HTR-8/SVneo (cell line): ENCODE data around the gene APBA2.
"Not testable (repeated sequence)": the region's sequence is repeated elsewhere in the genome, so short reads cannot be mapped to it uniquely, and the experiment has no call there.

Experiments used
- DNase-seq: peaks from one replicate; pipeline ENCODE4 v3.0.0; 2011; ENCODE audit warnings: low spot score, mixed read lengths; ENCODE audit not compliant: insufficient read length
- FAIRE-seq: peaks from 2 replicates; lab custom pipeline; 2011; peaks lifted over from hg19 to GRCh38; lab: Jason Lieb, UNC

Gene APBA2

GRCh38 chr15:29045161-29045560 lies 159.4 kb downstream of the APBA2 start:
- DNase-seq, FAIRE-seq: not testable (repeated sequence)

- FAIRE-seq (no peak), DNase-seq (peak; percentile 26)
Observed at GRCh38 chr15:29045717-29046116, 159.9 kb downstream of the APBA2 start.

- DNase-seq (no peak), FAIRE-seq (no peak)
Observed at GRCh38 chr15:29046281-29046810, 160.6 kb downstream of the APBA2 start.

- DNase-seq (no peak), FAIRE-seq (no peak)
Observed at GRCh38 chr15:29046977-29047376, 161.2 kb downstream of the APBA2 start.

GRCh38 chr15:29048011-29048410 lies 162.2 kb downstream of the APBA2 start:
- DNase-seq (no peak), FAIRE-seq (no peak)

- DNase-seq (no peak), FAIRE-seq (no peak)
Observed at GRCh38 chr15:29050870-29051269, 165.1 kb downstream of the APBA2 start.

- DNase-seq (no peak), FAIRE-seq (no peak)
Observed at GRCh38 chr15:29051422-29051821, 165.6 kb downstream of the APBA2 start.

GRCh38 chr15:29053006-29053405 lies 167.2 kb downstream of the APBA2 start:
- DNase-seq: no peak
- FAIRE-seq: no peak

- DNase-seq: no peak
- FAIRE-seq: no peak
Observed at GRCh38 chr15:29053661-29054131, 167.9 kb downstream of the APBA2 start.

- no peak for FAIRE-seq
- DNase-seq: no peak
Observed at GRCh38 chr15:29054171-29055045, 168.6 kb downstream of the APBA2 start.

- FAIRE-seq: no peak
- no peak for DNase-seq
Observed at GRCh38 chr15:29055876-29056275, 170.1 kb downstream of the APBA2 start.

- FAIRE-seq: no peak
Observed at GRCh38 chr15:29056839-29057450, 171.2 kb downstream of the APBA2 start.

GRCh38 chr15:29057856-29058255 lies 172.1 kb downstream of the APBA2 start:
- DNase-seq (no peak), FAIRE-seq (no peak)

More at GRCh38 chr15:29056839-29057450, 171.2 kb downstream of the APBA2 start:
- DNase-seq: no peak

- FAIRE-seq (no peak), DNase-seq (no peak)
Observed at GRCh38 chr15:29058903-29059539, 173.2 kb downstream of the APBA2 start.

GRCh38 chr15:29059871-29060640 lies 174.3 kb downstream of the APBA2 start:
- no peak for FAIRE-seq
- no peak for DNase-seq

- DNase-seq: no peak
- FAIRE-seq: no peak
Observed at GRCh38 chr15:29061746-29062145, 176.0 kb downstream of the APBA2 start.

- no peak for DNase-seq
- no peak for FAIRE-seq
Observed at GRCh38 chr15:29062179-29062591, 176.4 kb downstream of the APBA2 start.

GRCh38 chr15:29062626-29063025 lies 176.9 kb downstream of the APBA2 start:
- no peak for DNase-seq
- FAIRE-seq: no peak

GRCh38 chr15:29063646-29064045 lies 177.9 kb downstream of the APBA2 start:
- FAIRE-seq (no peak), DNase-seq (no peak)

GRCh38 chr15:29064290-29064689 lies 178.5 kb downstream of the APBA2 start:
- DNase-seq: no peak
- no peak for FAIRE-seq
